Panc1 (cell line): ENCODE data around the gene WAPL.

Experiments used
- CTCF ChIP-seq: fragments of 450-650 bp; IDR thresholded peaks from 2 replicates; pipeline ENCODE4 v1.5.1; 2017; ENCODE audit warnings: mild to moderate bottlenecking
- POLR2AphosphoS5 ChIP-seq: IDR thresholded peaks from 2 replicates; pipeline ENCODE4 v1.6.1; 2012; ENCODE audit warnings: mild to moderate bottlenecking, low read depth, low read length, moderate library complexity
- REST ChIP-seq, 2 experiments: IDR thresholded peaks; 2 replicates each; pipeline ENCODE4 v1.6.1; 2011 to 2012; ENCODE audit warnings: low read depth in 2 of 2, control low read depth in 1 of 2, low read length in 1 of 2, mild to moderate bottlenecking in 1 of 2, moderate library complexity in 1 of 2; ENCODE audit not compliant: insufficient read depth in 1 of 2

GRCh38 chr10:86461963-86462804 is 59.4 kb downstream of the WAPL start:
- TF ChIP-seq CTCF (no peak), REST (IDR thresholded peaks at IDR 0.05; ENCODE audit: insufficient read depth in 1 of 2, low read depth in 2 of 2, low read length in 1 of 2) (no peak), POLR2AphosphoS5 (no peak)
